WTC11 (cell line): ENCODE results near the gene STAB2.

ENCODE experiments used
- ELF4 ChIP-seq: sonication (generic); formaldehyde crosslinking; IDR thresholded peaks from 2 replicates; pipeline ENCODE4 v1.8.1; 2022; ENCODE audit warnings: low read depth, mild to moderate bottlenecking, moderate library complexity, missing genetic modification reagents
- KAT7 ChIP-seq: sonication (generic); formaldehyde crosslinking; IDR thresholded peaks from 2 replicates; pipeline ENCODE4 v1.8.1; 2023; ENCODE audit warnings: missing genetic modification reagents, mild to moderate bottlenecking, borderline replicate concordance
- SMAD3 ChIP-seq: sonication (generic); formaldehyde crosslinking; IDR thresholded peaks from 2 replicates; pipeline ENCODE4 v1.8.0; 2022; ENCODE audit warnings: missing genetic modification reagents, mild to moderate bottlenecking, borderline replicate concordance
- SP1 ChIP-seq: sonication (generic); formaldehyde crosslinking; conservative IDR thresholded peaks from 2 replicates; pipeline ENCODE4 v1.8.1; 2022; ENCODE audit warnings: missing genetic modification reagents
- TEAD1 ChIP-seq: sonication (generic); formaldehyde crosslinking; IDR thresholded peaks from 2 replicates; pipeline ENCODE4 v1.8.0; 2022; ENCODE audit warnings: mild to moderate bottlenecking, missing genetic modification reagents
- TP53 ChIP-seq: sonication (generic); formaldehyde crosslinking; IDR thresholded peaks from 2 replicates; pipeline ENCODE4 v1.8.1; 2023; ENCODE audit warnings: mild to moderate bottlenecking, missing genetic modification reagents
- TF ChIP-seq, protein P1 (sequence below): sonication (generic); formaldehyde crosslinking; IDR thresholded peaks from 2 replicates; pipeline ENCODE4 v1.8.1; 2023; ENCODE audit warnings: mild to moderate bottlenecking, missing genetic modification reagents, moderate library complexity
- TF ChIP-seq, protein P2 (sequence below): fragments of 200-600 bp; IDR thresholded peaks from 2 replicates; pipeline ENCODE4 v1.8.0; 2022; ENCODE audit warnings: antibody characterized with exemption
- TF ChIP-seq, protein P3 (sequence below): sonication (generic); formaldehyde crosslinking; conservative IDR thresholded peaks from 2 replicates; pipeline ENCODE4 v1.8.1; 2022; ENCODE audit warnings: mild to moderate bottlenecking, missing genetic modification reagents
- TF ChIP-seq, protein P4 (sequence below): sonication (generic); formaldehyde crosslinking; IDR thresholded peaks from 2 replicates; pipeline ENCODE4 v1.8.0; 2022; ENCODE audit warnings: mild to moderate bottlenecking, missing genetic modification reagents
- TF ChIP-seq, protein P5 (sequence below): sonication (generic); formaldehyde crosslinking; IDR thresholded peaks from 2 replicates; pipeline ENCODE4 v1.8.1; 2023; ENCODE audit warnings: mild to moderate bottlenecking, missing genetic modification reagents, borderline replicate concordance
- TF ChIP-seq, protein P6 (sequence below): sonication (generic); formaldehyde crosslinking; IDR thresholded peaks from 2 replicates; pipeline ENCODE4 v1.8.1; 2022; ENCODE audit warnings: low read depth, missing genetic modification reagents, borderline replicate concordance
- TF ChIP-seq, protein P7 (sequence below): sonication (generic); formaldehyde crosslinking; IDR thresholded peaks from 2 replicates; pipeline ENCODE4 v1.8.0; 2023; ENCODE audit warnings: missing genetic modification reagents

DNA sequence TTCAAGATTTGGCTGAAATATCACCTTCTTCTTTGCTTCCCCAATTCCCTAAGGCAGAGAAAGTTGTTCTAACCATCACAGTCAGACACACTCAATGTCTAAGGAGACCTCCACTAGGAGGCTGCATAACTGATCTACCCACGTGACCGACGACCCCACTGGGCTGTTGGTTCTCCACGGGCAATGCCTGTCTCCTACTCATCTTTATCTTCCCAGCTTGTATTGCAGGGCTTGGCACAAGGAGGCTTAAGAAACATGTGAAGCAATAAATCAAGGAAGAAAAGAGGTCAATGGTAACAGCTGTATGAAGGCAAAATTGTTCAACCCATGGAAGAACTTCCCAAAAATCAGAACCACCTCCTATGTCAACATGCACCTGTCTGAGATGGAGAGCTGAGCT lies 226.9 kb downstream of the STAB2 start:
- TF ChIP-seq SMAD3 (no peak), TEAD1 (CRISPR knock-in tag) (no peak), TP53 (no peak), SP1 (no peak), ELF4 (CRISPR knock-in tag) (no peak), KAT7 (CRISPR knock-in tag) (no peak)
- TF ChIP-seq, protein P1, sequence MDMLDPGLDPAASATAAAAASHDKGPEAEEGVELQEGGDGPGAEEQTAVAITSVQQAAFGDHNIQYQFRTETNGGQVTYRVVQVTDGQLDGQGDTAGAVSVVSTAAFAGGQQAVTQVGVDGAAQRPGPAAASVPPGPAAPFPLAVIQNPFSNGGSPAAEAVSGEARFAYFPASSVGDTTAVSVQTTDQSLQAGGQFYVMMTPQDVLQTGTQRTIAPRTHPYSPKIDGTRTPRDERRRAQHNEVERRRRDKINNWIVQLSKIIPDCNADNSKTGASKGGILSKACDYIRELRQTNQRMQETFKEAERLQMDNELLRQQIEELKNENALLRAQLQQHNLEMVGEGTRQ (CRISPR knock-in tag), result no peak
- TF ChIP-seq, protein P2, sequence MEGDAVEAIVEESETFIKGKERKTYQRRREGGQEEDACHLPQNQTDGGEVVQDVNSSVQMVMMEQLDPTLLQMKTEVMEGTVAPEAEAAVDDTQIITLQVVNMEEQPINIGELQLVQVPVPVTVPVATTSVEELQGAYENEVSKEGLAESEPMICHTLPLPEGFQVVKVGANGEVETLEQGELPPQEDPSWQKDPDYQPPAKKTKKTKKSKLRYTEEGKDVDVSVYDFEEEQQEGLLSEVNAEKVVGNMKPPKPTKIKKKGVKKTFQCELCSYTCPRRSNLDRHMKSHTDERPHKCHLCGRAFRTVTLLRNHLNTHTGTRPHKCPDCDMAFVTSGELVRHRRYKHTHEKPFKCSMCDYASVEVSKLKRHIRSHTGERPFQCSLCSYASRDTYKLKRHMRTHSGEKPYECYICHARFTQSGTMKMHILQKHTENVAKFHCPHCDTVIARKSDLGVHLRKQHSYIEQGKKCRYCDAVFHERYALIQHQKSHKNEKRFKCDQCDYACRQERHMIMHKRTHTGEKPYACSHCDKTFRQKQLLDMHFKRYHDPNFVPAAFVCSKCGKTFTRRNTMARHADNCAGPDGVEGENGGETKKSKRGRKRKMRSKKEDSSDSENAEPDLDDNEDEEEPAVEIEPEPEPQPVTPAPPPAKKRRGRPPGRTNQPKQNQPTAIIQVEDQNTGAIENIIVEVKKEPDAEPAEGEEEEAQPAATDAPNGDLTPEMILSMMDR, result no peak
- TF ChIP-seq, protein P3, sequence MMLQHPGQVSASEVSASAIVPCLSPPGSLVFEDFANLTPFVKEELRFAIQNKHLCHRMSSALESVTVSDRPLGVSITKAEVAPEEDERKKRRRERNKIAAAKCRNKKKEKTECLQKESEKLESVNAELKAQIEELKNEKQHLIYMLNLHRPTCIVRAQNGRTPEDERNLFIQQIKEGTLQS (CRISPR knock-in tag), result no peak
- TF ChIP-seq, protein P4, sequence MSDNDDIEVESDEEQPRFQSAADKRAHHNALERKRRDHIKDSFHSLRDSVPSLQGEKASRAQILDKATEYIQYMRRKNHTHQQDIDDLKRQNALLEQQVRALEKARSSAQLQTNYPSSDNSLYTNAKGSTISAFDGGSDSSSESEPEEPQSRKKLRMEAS, result no peak
- TF ChIP-seq, protein P5, sequence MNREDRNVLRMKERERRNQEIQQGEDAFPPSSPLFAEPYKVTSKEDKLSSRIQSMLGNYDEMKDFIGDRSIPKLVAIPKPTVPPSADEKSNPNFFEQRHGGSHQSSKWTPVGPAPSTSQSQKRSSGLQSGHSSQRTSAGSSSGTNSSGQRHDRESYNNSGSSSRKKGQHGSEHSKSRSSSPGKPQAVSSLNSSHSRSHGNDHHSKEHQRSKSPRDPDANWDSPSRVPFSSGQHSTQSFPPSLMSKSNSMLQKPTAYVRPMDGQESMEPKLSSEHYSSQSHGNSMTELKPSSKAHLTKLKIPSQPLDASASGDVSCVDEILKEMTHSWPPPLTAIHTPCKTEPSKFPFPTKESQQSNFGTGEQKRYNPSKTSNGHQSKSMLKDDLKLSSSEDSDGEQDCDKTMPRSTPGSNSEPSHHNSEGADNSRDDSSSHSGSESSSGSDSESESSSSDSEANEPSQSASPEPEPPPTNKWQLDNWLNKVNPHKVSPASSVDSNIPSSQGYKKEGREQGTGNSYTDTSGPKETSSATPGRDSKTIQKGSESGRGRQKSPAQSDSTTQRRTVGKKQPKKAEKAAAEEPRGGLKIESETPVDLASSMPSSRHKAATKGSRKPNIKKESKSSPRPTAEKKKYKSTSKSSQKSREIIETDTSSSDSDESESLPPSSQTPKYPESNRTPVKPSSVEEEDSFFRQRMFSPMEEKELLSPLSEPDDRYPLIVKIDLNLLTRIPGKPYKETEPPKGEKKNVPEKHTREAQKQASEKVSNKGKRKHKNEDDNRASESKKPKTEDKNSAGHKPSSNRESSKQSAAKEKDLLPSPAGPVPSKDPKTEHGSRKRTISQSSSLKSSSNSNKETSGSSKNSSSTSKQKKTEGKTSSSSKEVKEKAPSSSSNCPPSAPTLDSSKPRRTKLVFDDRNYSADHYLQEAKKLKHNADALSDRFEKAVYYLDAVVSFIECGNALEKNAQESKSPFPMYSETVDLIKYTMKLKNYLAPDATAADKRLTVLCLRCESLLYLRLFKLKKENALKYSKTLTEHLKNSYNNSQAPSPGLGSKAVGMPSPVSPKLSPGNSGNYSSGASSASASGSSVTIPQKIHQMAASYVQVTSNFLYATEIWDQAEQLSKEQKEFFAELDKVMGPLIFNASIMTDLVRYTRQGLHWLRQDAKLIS (CRISPR knock-in tag), result no peak
- TF ChIP-seq, protein P6, sequence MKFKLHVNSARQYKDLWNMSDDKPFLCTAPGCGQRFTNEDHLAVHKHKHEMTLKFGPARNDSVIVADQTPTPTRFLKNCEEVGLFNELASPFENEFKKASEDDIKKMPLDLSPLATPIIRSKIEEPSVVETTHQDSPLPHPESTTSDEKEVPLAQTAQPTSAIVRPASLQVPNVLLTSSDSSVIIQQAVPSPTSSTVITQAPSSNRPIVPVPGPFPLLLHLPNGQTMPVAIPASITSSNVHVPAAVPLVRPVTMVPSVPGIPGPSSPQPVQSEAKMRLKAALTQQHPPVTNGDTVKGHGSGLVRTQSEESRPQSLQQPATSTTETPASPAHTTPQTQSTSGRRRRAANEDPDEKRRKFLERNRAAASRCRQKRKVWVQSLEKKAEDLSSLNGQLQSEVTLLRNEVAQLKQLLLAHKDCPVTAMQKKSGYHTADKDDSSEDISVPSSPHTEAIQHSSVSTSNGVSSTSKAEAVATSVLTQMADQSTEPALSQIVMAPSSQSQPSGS (CRISPR knock-in tag), result no peak
- TF ChIP-seq, protein P7, sequence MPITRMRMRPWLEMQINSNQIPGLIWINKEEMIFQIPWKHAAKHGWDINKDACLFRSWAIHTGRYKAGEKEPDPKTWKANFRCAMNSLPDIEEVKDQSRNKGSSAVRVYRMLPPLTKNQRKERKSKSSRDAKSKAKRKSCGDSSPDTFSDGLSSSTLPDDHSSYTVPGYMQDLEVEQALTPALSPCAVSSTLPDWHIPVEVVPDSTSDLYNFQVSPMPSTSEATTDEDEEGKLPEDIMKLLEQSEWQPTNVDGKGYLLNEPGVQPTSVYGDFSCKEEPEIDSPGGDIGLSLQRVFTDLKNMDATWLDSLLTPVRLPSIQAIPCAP (CRISPR knock-in tag), result no peak
